ENCODE data around the gene PTGER2.

- no peak for TF ChIP-seq EED (CRISPR knock-in tag; IDR thresholded peaks at IDR 0.05)
- no peak for TF ChIP-seq FOXK1 (CRISPR knock-in tag; IDR thresholded peaks at IDR 0.05; ENCODE audit: borderline replicate concordance, low read depth)
- TF ChIP-seq POLR2A (IDR thresholded peaks at IDR 0.05; ENCODE audit: insufficient read depth in 1 of 2, low read depth in 2 of 2, low read length in 2 of 2): no peak
- TF ChIP-seq CTCF (CRISPR knock-in tag; IDR thresholded peaks at IDR 0.05): no peak
- no peak for TF ChIP-seq ZFP41 (CRISPR knock-in tag; IDR thresholded peaks at IDR 0.05; ENCODE audit: borderline replicate concordance)
- TF ChIP-seq RFX5 (IDR thresholded peaks at IDR 0.05; ENCODE audit: low read depth, low read length): no peak
These were observed 14.2 kb downstream of the PTGER2 start for GRCh38 chr14:52328276-52328675.
